RWPE1 (cell line): ENCODE data around the gene HYLS1.

Experiments used
- CTCF ChIA-PET: fragments of 350-600 bp; sonication (Branson Sonifier 250); formaldehyde crosslinking; extraction: SDS; loops from one replicate; lab custom pipeline; 2021; lab: Yijun Ruan, JAX
- POLR2A ChIA-PET: fragments of 400-600 bp; formaldehyde crosslinking; extraction: SDS; loops from one replicate; lab custom pipeline; 2020; ENCODE audit warnings: antibody characterized with exemption; ENCODE audit not compliant: low non-redundant PET; lab: Yijun Ruan, JAX
- DNase-seq: peaks from one replicate; pipeline ENCODE4 v3.0.0; 2012; ENCODE audit warnings: low spot score
- H3K27ac ChIP-seq: fragments of 450-650 bp; 2 replicates; pipeline ENCODE4 v1.5.1; 2017
- TF ChIP-seq, protein P1 (sequence below): fragments of 450-650 bp; conservative IDR thresholded peaks from 2 replicates; pipeline ENCODE4 v1.5.1; 2017; ENCODE audit warnings: low read depth, mild to moderate bottlenecking

Gene HYLS1

DNA sequence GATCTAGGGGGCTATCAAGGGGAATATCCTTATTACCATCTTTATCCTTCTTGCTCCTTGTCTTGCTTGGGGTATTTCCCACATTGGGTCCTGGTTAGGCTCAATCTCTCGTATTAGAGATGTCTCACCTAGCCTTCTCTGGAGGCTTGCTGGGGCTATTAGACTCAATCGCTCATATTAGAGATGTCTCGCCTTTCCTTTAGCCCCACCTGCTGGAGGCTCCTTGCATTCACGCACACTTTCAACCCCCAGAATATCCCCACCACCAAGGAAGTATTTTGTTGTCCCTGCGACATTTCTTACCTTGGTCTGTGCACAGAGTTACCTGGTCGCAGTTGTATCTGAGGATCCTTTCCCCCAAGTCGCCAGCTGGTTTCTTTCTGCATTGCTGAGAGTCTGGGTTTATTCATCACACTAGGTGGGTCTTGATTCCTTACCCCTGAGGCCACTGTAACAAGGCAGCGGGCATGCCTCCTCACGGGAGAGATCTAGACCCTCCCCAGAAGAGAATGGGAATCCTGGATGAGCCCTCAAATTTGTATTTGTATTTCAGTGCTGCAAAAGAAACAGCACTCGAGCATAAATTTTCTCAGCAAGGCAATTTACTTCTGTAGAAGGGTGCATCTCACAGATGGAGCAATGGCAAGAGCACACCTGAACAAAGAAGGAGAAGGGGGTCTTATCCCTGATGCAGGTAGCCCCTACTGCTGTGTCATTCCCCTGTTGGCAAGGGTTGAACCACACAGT is 15.9 kb upstream of the HYLS1 start:
- peak; percentile 13 for DNase-seq
- ChIA-PET POLR2A (no interaction called here), CTCF (interaction anchor here (0.5 kb wide), 1 partner anchor 243 kb away, joined by 3 read pairs; no protein-coding TSS in a partner anchor)
- TF ChIP-seq, protein P1, sequence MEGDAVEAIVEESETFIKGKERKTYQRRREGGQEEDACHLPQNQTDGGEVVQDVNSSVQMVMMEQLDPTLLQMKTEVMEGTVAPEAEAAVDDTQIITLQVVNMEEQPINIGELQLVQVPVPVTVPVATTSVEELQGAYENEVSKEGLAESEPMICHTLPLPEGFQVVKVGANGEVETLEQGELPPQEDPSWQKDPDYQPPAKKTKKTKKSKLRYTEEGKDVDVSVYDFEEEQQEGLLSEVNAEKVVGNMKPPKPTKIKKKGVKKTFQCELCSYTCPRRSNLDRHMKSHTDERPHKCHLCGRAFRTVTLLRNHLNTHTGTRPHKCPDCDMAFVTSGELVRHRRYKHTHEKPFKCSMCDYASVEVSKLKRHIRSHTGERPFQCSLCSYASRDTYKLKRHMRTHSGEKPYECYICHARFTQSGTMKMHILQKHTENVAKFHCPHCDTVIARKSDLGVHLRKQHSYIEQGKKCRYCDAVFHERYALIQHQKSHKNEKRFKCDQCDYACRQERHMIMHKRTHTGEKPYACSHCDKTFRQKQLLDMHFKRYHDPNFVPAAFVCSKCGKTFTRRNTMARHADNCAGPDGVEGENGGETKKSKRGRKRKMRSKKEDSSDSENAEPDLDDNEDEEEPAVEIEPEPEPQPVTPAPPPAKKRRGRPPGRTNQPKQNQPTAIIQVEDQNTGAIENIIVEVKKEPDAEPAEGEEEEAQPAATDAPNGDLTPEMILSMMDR, result peak; percentile 47
- H3K27ac ChIP-seq, result no peak overlapping the region

DNA sequence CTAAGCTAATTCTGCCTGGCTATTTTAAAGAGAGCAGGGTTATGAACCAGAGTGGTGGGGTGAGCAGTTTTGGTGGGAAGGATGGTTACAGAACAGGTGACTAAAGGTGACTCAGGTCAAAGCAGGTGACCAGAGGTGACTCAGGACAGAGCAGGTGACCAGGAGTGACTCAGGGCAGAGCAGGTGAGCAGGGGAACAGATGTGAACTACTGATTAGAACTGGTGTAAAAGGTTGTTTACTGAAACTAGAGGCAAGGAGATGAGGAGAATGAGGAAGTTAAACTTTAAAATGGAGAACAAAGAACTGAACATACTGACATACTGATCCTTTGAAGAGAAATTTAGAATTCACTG is 15.4 kb upstream of the HYLS1 start:
- ChIA-PET POLR2A (no interaction called here), CTCF (interaction anchor here (0.5 kb wide), 1 partner anchor 244 kb away, joined by 3 read pairs; no protein-coding TSS in a partner anchor)
- H3K27ac ChIP-seq, result no peak overlapping the region
- no peak for DNase-seq
- TF ChIP-seq, protein P1, result no peak

DNA sequence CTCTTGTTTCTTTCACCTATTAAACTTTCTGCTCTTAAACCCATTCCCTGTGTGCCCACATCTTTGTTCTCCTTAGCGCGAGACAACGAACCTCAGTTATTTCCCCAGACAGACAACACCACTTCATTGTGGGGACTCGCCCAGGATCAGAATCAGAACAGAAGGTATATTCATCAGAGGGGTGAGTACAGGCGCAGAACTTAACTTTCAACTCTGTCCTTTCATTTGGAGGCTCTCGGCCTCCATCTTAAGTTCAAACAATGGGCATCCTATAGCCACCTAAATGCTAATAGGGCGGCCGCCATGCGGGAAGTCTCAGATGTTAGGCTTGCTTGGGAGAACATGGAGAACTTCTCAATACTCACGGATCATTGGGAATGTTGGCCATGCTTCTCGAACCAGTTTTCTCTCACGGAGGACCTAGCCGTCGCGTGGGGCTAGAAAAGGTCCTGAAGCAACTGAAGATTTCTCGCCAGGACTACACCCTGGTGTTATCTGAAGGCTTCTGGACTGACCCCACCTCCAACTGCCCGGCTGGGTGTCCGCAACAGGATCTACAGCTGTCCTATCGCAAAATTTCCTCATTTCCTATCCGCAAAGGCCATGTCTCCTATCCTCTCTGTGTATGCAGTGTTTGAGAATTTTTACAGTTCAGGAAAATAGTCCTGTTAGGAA is 13.4 kb upstream of the HYLS1 start:
- TF ChIP-seq, protein P1, result no peak
- POLR2A ChIA-PET, result no interaction called here
- H3K27ac ChIP-seq, result no peak overlapping the region
- DNase-seq, result no peak
- CTCF ChIA-PET, result interaction anchor here (0.7 kb wide), 1 partner anchor 146 kb away, joined by 3 read pairs; no protein-coding TSS in a partner anchor

DNA sequence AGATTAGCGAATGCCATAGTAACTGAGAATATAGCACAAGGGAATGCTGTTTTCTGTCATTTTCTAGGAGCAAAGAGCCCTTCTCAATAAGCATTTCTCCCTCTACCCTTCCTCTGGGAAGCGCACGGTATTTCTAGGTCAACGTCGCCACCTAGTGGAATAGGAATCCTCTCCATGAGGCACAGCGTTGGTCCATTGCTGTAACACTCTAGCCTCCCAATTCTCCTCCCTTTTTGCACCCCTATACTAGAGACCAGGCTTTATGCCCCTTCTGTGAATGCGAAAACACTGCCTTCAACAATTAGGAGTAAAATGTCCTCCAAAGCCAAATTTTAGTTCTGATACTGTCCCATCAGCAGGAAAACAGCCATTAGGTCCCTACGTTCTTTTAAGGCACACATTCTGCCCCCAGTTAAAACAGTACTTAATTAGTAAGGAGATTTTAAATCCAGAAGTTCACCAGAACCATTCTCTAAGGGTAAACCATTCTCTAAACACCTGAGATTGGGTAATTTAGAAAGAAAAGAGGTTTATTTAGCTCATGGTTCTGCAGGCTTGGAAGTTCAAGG is 12.8 kb upstream of the HYLS1 start:
- CTCF ChIA-PET, result interaction anchor here (0.7 kb wide), 1 partner anchor 815 kb away, joined by 3 read pairs; no protein-coding TSS in a partner anchor
- TF ChIP-seq, protein P1, result peak; percentile 81
- H3K27ac ChIP-seq, result no peak overlapping the region
- POLR2A ChIA-PET, result no interaction called here
- peak; percentile 61 for DNase-seq

DNA sequence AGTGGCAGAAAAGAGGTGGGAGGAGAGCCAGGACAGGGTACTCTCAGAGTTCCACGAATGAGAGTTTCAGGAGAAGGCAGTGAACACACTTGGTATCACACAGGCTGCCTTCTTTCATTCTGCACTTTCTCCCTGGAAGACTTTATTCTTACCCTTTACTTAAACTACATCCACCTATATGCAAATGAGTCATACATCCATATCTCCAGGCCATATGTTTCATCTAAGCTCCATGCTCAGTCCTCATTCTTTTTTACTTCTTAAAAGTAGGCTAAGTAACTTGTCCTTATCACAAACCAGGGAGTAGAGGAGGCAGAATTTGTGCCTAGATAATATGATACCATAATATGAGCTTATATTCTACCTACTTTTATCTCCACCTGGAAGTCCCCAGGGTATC is 6.2 kb upstream of the HYLS1 start:
- DNase-seq, result peak; percentile 16
- TF ChIP-seq, protein P1, result no peak
- ChIA-PET POLR2A (no interaction called here), CTCF (interaction anchor here (0.6 kb wide), 1 partner anchor 524 kb away, joined by 3 read pairs; no protein-coding TSS in a partner anchor)
- H3K27ac ChIP-seq, result no peak overlapping the region

DNA sequence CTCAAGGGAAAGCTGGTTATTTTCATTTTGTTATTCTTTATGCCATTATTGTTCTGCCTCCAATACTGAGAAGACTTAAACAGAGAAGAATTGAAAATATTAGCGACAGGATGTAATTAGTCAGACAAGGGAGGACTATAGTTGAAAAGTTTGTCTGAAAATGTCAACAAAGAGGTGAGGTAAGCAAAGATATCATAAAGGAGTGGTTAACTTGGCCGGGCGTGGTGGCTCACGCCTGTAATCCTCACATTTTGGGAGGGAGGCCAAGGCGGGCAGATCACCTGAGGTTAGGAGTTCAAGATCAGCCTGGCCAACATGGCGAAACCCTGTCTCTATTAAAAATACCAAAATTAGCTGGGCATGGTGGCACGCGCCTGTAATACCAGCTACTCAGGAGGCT is 4.1 kb upstream of the HYLS1 start:
- CTCF ChIA-PET, result no interaction called here
- POLR2A ChIA-PET, result no interaction called here
- TF ChIP-seq, protein P1, result no peak

More for the DNA sequence above, 4.1 kb upstream of the HYLS1 start:
- no peak for DNase-seq
- H3K27ac ChIP-seq, result no peak overlapping the region
